Heart left ventricle (tissue), 13 donors: ENCODE measurements around the gene MRS2.

Experiments used
- CTCF ChIP-seq, 12 donors: fragments of 200-600 bp; sonication (generic) in 4 of 12; IDR thresholded peaks; one replicate each; pipeline versions ENCODE4 v1.5.0 to v1.8.0; 2018 to 2022; ENCODE audit warnings: antibody characterized with exemption in 12 of 12, mild to moderate bottlenecking in 5 of 12
- POLR2A ChIP-seq, 2 donors: fragments of 450-650 bp; IDR thresholded peaks; one replicate each; pipeline ENCODE4 v1.6.1; 2017; ENCODE audit warnings: antibody characterized with exemption in 2 of 2, mild to moderate bottlenecking in 2 of 2, moderate library complexity in 2 of 2
- donor health status: ischemic (EF 13 %, LVEDD 7.1; RV severe dilation, severe dysfunction).
- donor health status: DM: no; HTN: yes; CAD: no.
- donor health status: DM: no; HTN: no; CAD: no.
- donor health status: ischemic (EF 25% LVEDD 6.9; RV normal size, moderate dysfunction).
- donor health status: ischemic (EF 25% LVEDD 5.7; RV mildly dilated, moderate dysfunction).
- donor health status: ischemic (EF 35%, LVEDD 5.7; RV mildly dilated, moderate dysfunction).
- donor health status: nonischemic (EF 11% LVEDD 7.7; RV severe dilation, severe dysfunction).
- donor health status: DM: yes; HTN: yes; CAD: no.
- donor health status: PGD.
- donor health status: ischemic (EF 29% LVEDD 5.4; RV normal size, mild dysfunction).
- donor health status: nonischemic (EF 23%, LVEDD 6.1; RV moderate dilation, normal function).

GRCh38 chr6:24412294-24412693, 9.6 kb downstream of the MRS2 start:
- TF ChIP-seq CTCF (IDR thresholded peaks at IDR 0.05) (no peak), POLR2A (IDR thresholded peaks at IDR 0.05) (no peak)
